Measurements from ENCODE around the gene ZNF770. TPM values are rescaled to one million over a fixed set of nuclear protein-coding genes. Genes with fewer than 3 reads are reported as not detected.
"Not testable (repeated sequence)": the region's sequence is repeated elsewhere in the genome, so short reads cannot be mapped to it uniquely, and the experiment has no call there.

Gene ZNF770
- total and polyA plus RNA-seq, 10 of the 15 experiments (the other 5 are each of a cell fraction or from before 2014, with no cell fraction given), result 1.8 to 118 (median 26.0) TPM

GRCh38 chr15:34943711-34944110, 44.4 kb downstream of the ZNF770 start:
- Histone ChIP-seq H3K4me2 (ENCODE audit: control insufficient read depth, insufficient read depth) (no peak overlapping the region), H3K79me2 (ENCODE audit: control insufficient read depth, insufficient read depth, low read length) (no peaks in the 10 kb centered on the region), H3K9me3 (replicated peaks; ENCODE audit: control insufficient read depth, insufficient read depth, low read length) (no peaks in the 10 kb centered on the region), H3K27ac (ENCODE audit: control insufficient read depth, insufficient read depth) (no peak overlapping the region), H3K27me3 (replicated peaks in 1 of 2; ENCODE audit: control insufficient read depth in 2 of 2, insufficient read depth in 2 of 2, low read length in 1 of 2) (no peaks in the 10 kb centered on the region), H4K20me1 (ENCODE audit: control insufficient read depth, insufficient read depth) (no peaks in the 10 kb centered on the region), H3K9ac (ENCODE audit: control insufficient read depth, insufficient read depth, low read length) (no peak overlapping the region), H2AFZ (ENCODE audit: control insufficient read depth, low read depth, low read length) (no peak overlapping the region), H3K4me3 (no peak overlapping the region), H3K4me1 (ENCODE audit: control insufficient read depth, insufficient read depth, low read length) (no peaks in the 10 kb centered on the region), H3K36me3 (ENCODE audit: control insufficient read depth in 2 of 2, insufficient read depth in 2 of 2, low read length in 1 of 2) (peaks cover 1 to 7% of the 10 kb centered on the region in 2 experiments; a peak in 2 of 4 replicates)
- FAIRE-seq (no peak), DNase-seq (ENCODE audit: low read depth, low spot score) (no peak), ATAC-seq (no peak)
- in situ Hi-C loops (cut with MboI) (no loop called here), intact Hi-C loops (cut with micrococcal nuclease; ENCODE audit: unreplicated experiment) (no loop called here)
- no peak for TF ChIP-seq NBN (IDR thresholded peaks at IDR 0.05)
- no peak for TF ChIP-seq SREBF2 (IDR thresholded peaks at IDR 0.05; ENCODE audit: low read length)
- TF ChIP-seq NFXL1 (IDR thresholded peaks at IDR 0.05; ENCODE audit: borderline replicate concordance), result no peak
- TF ChIP-seq TBL1XR1 (IDR thresholded peaks at IDR 0.05; ENCODE audit: low read depth, low read length), result no peak
- TF ChIP-seq, protein P1, sequence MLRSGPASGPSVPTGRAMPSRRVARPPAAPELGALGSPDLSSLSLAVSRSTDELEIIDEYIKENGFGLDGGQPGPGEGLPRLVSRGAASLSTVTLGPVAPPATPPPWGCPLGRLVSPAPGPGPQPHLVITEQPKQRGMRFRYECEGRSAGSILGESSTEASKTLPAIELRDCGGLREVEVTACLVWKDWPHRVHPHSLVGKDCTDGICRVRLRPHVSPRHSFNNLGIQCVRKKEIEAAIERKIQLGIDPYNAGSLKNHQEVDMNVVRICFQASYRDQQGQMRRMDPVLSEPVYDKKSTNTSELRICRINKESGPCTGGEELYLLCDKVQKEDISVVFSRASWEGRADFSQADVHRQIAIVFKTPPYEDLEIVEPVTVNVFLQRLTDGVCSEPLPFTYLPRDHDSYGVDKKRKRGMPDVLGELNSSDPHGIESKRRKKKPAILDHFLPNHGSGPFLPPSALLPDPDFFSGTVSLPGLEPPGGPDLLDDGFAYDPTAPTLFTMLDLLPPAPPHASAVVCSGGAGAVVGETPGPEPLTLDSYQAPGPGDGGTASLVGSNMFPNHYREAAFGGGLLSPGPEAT (IDR thresholded peaks at IDR 0.05; ENCODE audit: low read depth), result no peak
- no peak for TF ChIP-seq RBBP5 (conservative IDR thresholded peaks at IDR 0.05)
- TF ChIP-seq, protein P2, sequence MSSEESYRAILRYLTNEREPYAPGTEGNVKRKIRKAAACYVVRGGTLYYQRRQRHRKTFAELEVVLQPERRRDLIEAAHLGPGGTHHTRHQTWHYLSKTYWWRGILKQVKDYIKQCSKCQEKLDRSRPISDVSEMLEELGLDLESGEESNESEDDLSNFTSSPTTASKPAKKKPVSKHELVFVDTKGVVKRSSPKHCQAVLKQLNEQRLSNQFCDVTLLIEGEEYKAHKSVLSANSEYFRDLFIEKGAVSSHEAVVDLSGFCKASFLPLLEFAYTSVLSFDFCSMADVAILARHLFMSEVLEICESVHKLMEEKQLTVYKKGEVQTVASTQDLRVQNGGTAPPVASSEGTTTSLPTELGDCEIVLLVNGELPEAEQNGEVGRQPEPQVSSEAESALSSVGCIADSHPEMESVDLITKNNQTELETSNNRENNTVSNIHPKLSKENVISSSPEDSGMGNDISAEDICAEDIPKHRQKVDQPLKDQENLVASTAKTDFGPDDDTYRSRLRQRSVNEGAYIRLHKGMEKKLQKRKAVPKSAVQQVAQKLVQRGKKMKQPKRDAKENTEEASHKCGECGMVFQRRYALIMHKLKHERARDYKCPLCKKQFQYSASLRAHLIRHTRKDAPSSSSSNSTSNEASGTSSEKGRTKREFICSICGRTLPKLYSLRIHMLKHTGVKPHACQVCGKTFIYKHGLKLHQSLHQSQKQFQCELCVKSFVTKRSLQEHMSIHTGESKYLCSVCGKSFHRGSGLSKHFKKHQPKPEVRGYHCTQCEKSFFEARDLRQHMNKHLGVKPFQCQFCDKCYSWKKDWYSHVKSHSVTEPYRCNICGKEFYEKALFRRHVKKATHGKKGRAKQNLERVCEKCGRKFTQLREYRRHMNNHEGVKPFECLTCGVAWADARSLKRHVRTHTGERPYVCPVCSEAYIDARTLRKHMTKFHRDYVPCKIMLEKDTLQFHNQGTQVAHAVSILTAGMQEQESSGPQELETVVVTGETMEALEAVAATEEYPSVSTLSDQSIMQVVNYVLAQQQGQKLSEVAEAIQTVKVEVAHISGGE (CRISPR knock-in tag; IDR thresholded peaks at IDR 0.05), result no peak
- TF ChIP-seq STAT1 (conservative IDR thresholded peaks at IDR 0.05), result no peak
- TF ChIP-seq WRNIP1 (IDR thresholded peaks at IDR 0.05; ENCODE audit: borderline replicate concordance, low read depth, low read length), result no peak
- TF ChIP-seq TCF3 (IDR thresholded peaks at IDR 0.05; ENCODE audit: borderline replicate concordance, insufficient read depth, low read depth, low read length), result no peak
- ChIA-PET SMC1A (ENCODE audit: uncharacterized antibody, unreplicated experiment) (interaction anchor here (1.0 to 1.6 kb wide), 2 partner anchors 8 to 16 kb away, joined by 3 to 4 read pairs; no protein-coding TSS in a partner anchor), POLR2A (no interaction called here), CTCF (interaction anchor here (1.3 to 3.7 kb wide), 2 partner anchors 11 to 26 kb away, joined by 3 to 11 read pairs; partner anchors contain the start of gene AQR), RAD21 (ENCODE audit: unreplicated experiment) (no interaction called here)
- BruUV-seq (replicated peaks), result no TSS peak

GRCh38 chr15:34943264-34943663, 44.8 kb downstream of the ZNF770 start:
- FAIRE-seq; in situ Hi-C loops (cut with MboI): not testable (repeated sequence)

More at GRCh38 chr15:34943264-34943663, 44.8 kb downstream of the ZNF770 start:
- H3K4me1 ChIP-seq (ENCODE audit: control insufficient read depth, insufficient read depth, low read length); H3K9me3 ChIP-seq (replicated peaks; ENCODE audit: control insufficient read depth, insufficient read depth, low read length); H3K79me2 ChIP-seq (ENCODE audit: control insufficient read depth, insufficient read depth, low read length); H3K9ac ChIP-seq (ENCODE audit: control insufficient read depth, insufficient read depth, low read length); ATAC-seq; intact Hi-C loops (cut with micrococcal nuclease; ENCODE audit: unreplicated experiment); H3K4me2 ChIP-seq (ENCODE audit: control insufficient read depth, insufficient read depth); H3K36me3 ChIP-seq (ENCODE audit: control insufficient read depth in 2 of 2, insufficient read depth in 2 of 2, low read length in 1 of 2); DNase-seq (ENCODE audit: low read depth, low spot score); H2AFZ ChIP-seq (ENCODE audit: control insufficient read depth, low read depth, low read length); H3K27me3 ChIP-seq (replicated peaks in 1 of 2; ENCODE audit: control insufficient read depth in 2 of 2, insufficient read depth in 2 of 2, low read length in 1 of 2); RAD21 ChIA-PET (ENCODE audit: unreplicated experiment); H4K20me1 ChIP-seq (ENCODE audit: control insufficient read depth, insufficient read depth); H3K4me3 ChIP-seq; POLR2A ChIA-PET; H3K27ac ChIP-seq (ENCODE audit: control insufficient read depth, insufficient read depth); BruUV-seq (replicated peaks): not testable (repeated sequence)
- ChIA-PET CTCF (interaction anchor here (3.7 kb wide), 1 partner anchor 27 kb away, joined by 11 read pairs; the partner anchor contains the start of gene AQR), SMC1A (ENCODE audit: uncharacterized antibody, unreplicated experiment) (interaction anchor here (1.1 kb wide), 1 partner anchor 11 kb away, joined by 5 read pairs; no protein-coding TSS in a partner anchor)

All from GM12878 (cell line).